ENCODE data around the gene R3HDM1.

- TF ChIP-seq POLR2A (IDR thresholded peaks at IDR 0.05; ENCODE audit: low read depth, low read length), result no peak
- TF ChIP-seq RFX5 (IDR thresholded peaks at IDR 0.05; ENCODE audit: low read depth, low read length), result no peak
- TF ChIP-seq CTCF (conservative IDR thresholded peaks at IDR 0.05; ENCODE audit: low read depth, low read length), result no peak
- TF ChIP-seq MXI1 (IDR thresholded peaks at IDR 0.05; ENCODE audit: borderline replicate concordance, low read depth, low read length), result no peak
- no peak for TF ChIP-seq ELK1 (IDR thresholded peaks at IDR 0.05; ENCODE audit: borderline replicate concordance, low read depth, low read length)
- no peak for TF ChIP-seq MAFK (IDR thresholded peaks at IDR 0.05; ENCODE audit: low read depth, low read length)
- TF ChIP-seq CHD1 (IDR thresholded peaks at IDR 0.05; ENCODE audit: low read depth, low read length), result no peak
Measured at GRCh38 chr2:135743860-135744259, 212.6 kb downstream of the R3HDM1 start.
